Measurements from ENCODE around the gene RAB3A. TPM values are rescaled to one million over a fixed set of nuclear protein-coding genes. Genes with fewer than 3 reads are reported as not detected.
A peak's percentile ranks its signal among the peaks of the same experiment; 100 is the strongest.

The RAB3A gene
- total RNA-seq, 2 donors from 2014 or later = 1.8 to 1.9 TPM

- peaks cover 23% of the 10 kb centered on the region for H3K4me1 Mint-ChIP-seq (ENCODE audit: low read depth)
- ATAC-seq (replicated peaks in 1 of 2) (no peak), DNase-seq (no peak)
- no peak overlapping the region for H3K27ac Mint-ChIP-seq
- peaks cover 0 to 3% of the 10 kb centered on the region in 2 donors for H3K36me3 Mint-ChIP-seq (ENCODE audit: insufficient read depth in 2 of 2)
- no peaks in the 10 kb centered on the region for H3K27me3 Mint-ChIP-seq (ENCODE audit: low read depth)
- H3K9me3 Mint-ChIP-seq = no peaks in the 10 kb centered on the region
- H3K4me3 Mint-ChIP-seq = peak overlapping the region; percentile 85 to 97
Measured at GRCh38 chr19:18202397-18202777, 1.5 kb downstream of the RAB3A start.

- ATAC-seq (replicated peaks in 1 of 2) (no peak), DNase-seq (no peak)
- Mint-ChIP-seq H3K4me1 (ENCODE audit: low read depth) (peaks cover 30% of the 10 kb centered on the region), H3K36me3 (ENCODE audit: insufficient read depth in 2 of 2) (peaks cover 0 to 3% of the 10 kb centered on the region in 2 donors), H3K27ac (no peak overlapping the region), H3K27me3 (ENCODE audit: low read depth) (no peaks in the 10 kb centered on the region), H3K9me3 (no peaks in the 10 kb centered on the region), H3K4me3 (no peak overlapping the region)
Measured at GRCh38 chr19:18198374-18198773, 5.5 kb downstream of the RAB3A start.

- Mint-ChIP-seq H3K4me1 (ENCODE audit: low read depth) (peaks cover 25% of the 10 kb centered on the region), H3K27ac (no peak overlapping the region), H3K9me3 (no peaks in the 10 kb centered on the region), H3K27me3 (ENCODE audit: low read depth) (no peaks in the 10 kb centered on the region), H3K4me3 (no peak overlapping the region), H3K36me3 (ENCODE audit: insufficient read depth in 2 of 2) (peaks cover 0 to 3% of the 10 kb centered on the region in 2 donors)
- DNase-seq = no peak
- no peak for ATAC-seq (replicated peaks in 1 of 2)
Measured at GRCh38 chr19:18197941-18198340, 5.9 kb downstream of the RAB3A start.

GRCh38 chr19:18197306-18197705 is 6.5 kb downstream of the RAB3A start:
- Mint-ChIP-seq H3K36me3 (ENCODE audit: insufficient read depth in 2 of 2) (peaks cover 0 to 3% of the 10 kb centered on the region in 2 donors), H3K9me3 (no peaks in the 10 kb centered on the region), H3K4me1 (ENCODE audit: low read depth) (peaks cover 25% of the 10 kb centered on the region), H3K27me3 (ENCODE audit: low read depth) (no peaks in the 10 kb centered on the region), H3K27ac (no peak overlapping the region), H3K4me3 (no peak overlapping the region)
- DNase-seq (no peak), ATAC-seq (replicated peaks in 1 of 2) (no peak)

- DNase-seq (no peak), ATAC-seq (replicated peaks in 1 of 2) (no peak)
- no peak overlapping the region for H3K27ac Mint-ChIP-seq
- no peaks in the 10 kb centered on the region for H3K27me3 Mint-ChIP-seq (ENCODE audit: low read depth)
- no peak overlapping the region for H3K4me3 Mint-ChIP-seq
- no peaks in the 10 kb centered on the region for H3K9me3 Mint-ChIP-seq
- H3K36me3 Mint-ChIP-seq (ENCODE audit: insufficient read depth in 2 of 2) = peaks cover 0 to 3% of the 10 kb centered on the region in 2 donors
- peaks cover 27% of the 10 kb centered on the region for H3K4me1 Mint-ChIP-seq (ENCODE audit: low read depth)
Measured at GRCh38 chr19:18196511-18196845, 7.4 kb downstream of the RAB3A start.

- Mint-ChIP-seq H3K27me3 (ENCODE audit: low read depth) (no peaks in the 10 kb centered on the region), H3K36me3 (ENCODE audit: insufficient read depth in 2 of 2) (peaks cover 0 to 3% of the 10 kb centered on the region in 2 donors), H3K27ac (no peak overlapping the region), H3K4me1 (ENCODE audit: low read depth) (peaks cover 28% of the 10 kb centered on the region), H3K4me3 (peak overlapping the region; percentile 88 to 93), H3K9me3 (no peaks in the 10 kb centered on the region)
- DNase-seq = peak; percentile 37 to 45
- ATAC-seq (replicated peaks in 1 of 2) = no peak
Measured at GRCh38 chr19:18194554-18195238, 9.1 kb downstream of the RAB3A start.

GRCh38 chr19:18194181-18194530 is 9.7 kb downstream of the RAB3A start:
- Mint-ChIP-seq H3K9me3 (no peaks in the 10 kb centered on the region), H3K4me1 (ENCODE audit: low read depth) (peaks cover 28% of the 10 kb centered on the region), H3K27me3 (ENCODE audit: low read depth) (no peaks in the 10 kb centered on the region), H3K36me3 (ENCODE audit: insufficient read depth in 2 of 2) (peaks cover 0 to 3% of the 10 kb centered on the region in 2 donors), H3K4me3 (peak overlapping the region; percentile 88 to 93), H3K27ac (no peak overlapping the region)
- ATAC-seq (replicated peaks in 1 of 2) (no peak), DNase-seq (no peak)

- ATAC-seq (replicated peaks in 1 of 2) (no peak), DNase-seq (no peak)
- Mint-ChIP-seq H3K27ac (no peak overlapping the region), H3K4me1 (ENCODE audit: low read depth) (peaks cover 28% of the 10 kb centered on the region), H3K4me3 (peak overlapping the region; percentile 88 to 93), H3K36me3 (ENCODE audit: insufficient read depth in 2 of 2) (peaks cover 0 to 1% of the 10 kb centered on the region in 2 donors), H3K9me3 (no peaks in the 10 kb centered on the region), H3K27me3 (ENCODE audit: low read depth) (no peaks in the 10 kb centered on the region)
Measured at GRCh38 chr19:18193388-18194180, 10.3 kb downstream of the RAB3A start.

- Mint-ChIP-seq H3K27me3 (ENCODE audit: low read depth) (no peaks in the 10 kb centered on the region), H3K27ac (peak within 1 kb of the TSS; percentile 93), H3K9me3 (no peaks in the 10 kb centered on the region), H3K36me3 (ENCODE audit: insufficient read depth in 2 of 2) (no peaks in the 10 kb centered on the region), H3K4me3 (peak within 1 kb of the TSS; percentile 88 to 93), H3K4me1 (ENCODE audit: low read depth) (peaks cover 28% of the 10 kb centered on the region)
- DNase-seq (peak; percentile 98 to 100), ATAC-seq (replicated peaks in 1 of 2) (peak; percentile 93)
Measured at GRCh38 chr19:18192673-18193387, 11.0 kb downstream of the RAB3A start, which contains the start of gene MPV17L2. TSS of gene MPV17L2 (plus strand) at chr19:18193218. CDS start at chr19:18193282, 64 bp downstream.

GRCh38 chr19:18191640-18192062 is 12.2 kb downstream of the RAB3A start:
- H3K9me3 Mint-ChIP-seq = no peaks in the 10 kb centered on the region
- peak overlapping the region; percentile 88 to 93 for H3K4me3 Mint-ChIP-seq
- no peaks in the 10 kb centered on the region for H3K36me3 Mint-ChIP-seq (ENCODE audit: insufficient read depth in 2 of 2)
- H3K27me3 Mint-ChIP-seq (ENCODE audit: low read depth) = no peaks in the 10 kb centered on the region
- H3K4me1 Mint-ChIP-seq (ENCODE audit: low read depth) = peaks cover 28% of the 10 kb centered on the region
- no peak for DNase-seq
- ATAC-seq (replicated peaks in 1 of 2) = no peak
- H3K27ac Mint-ChIP-seq = peak overlapping the region; percentile 93

GRCh38 chr19:18190278-18190677 is 13.6 kb downstream of the RAB3A start:
- Mint-ChIP-seq H3K27ac (no peak overlapping the region), H3K36me3 (ENCODE audit: insufficient read depth in 2 of 2) (no peaks in the 10 kb centered on the region), H3K4me1 (ENCODE audit: low read depth) (peaks cover 28% of the 10 kb centered on the region), H3K4me3 (no peak overlapping the region), H3K9me3 (no peaks in the 10 kb centered on the region), H3K27me3 (ENCODE audit: low read depth) (no peaks in the 10 kb centered on the region)
- no peak for DNase-seq
- no peak for ATAC-seq (replicated peaks in 1 of 2)

GRCh38 chr19:18185538-18185937 is 18.3 kb downstream of the RAB3A start:
- no peaks in the 10 kb centered on the region for H3K9me3 Mint-ChIP-seq
- peaks cover 5% of the 10 kb centered on the region for H3K4me1 Mint-ChIP-seq (ENCODE audit: low read depth)
- H3K27me3 Mint-ChIP-seq (ENCODE audit: low read depth) = no peaks in the 10 kb centered on the region
- no peaks in the 10 kb centered on the region for H3K36me3 Mint-ChIP-seq (ENCODE audit: insufficient read depth in 2 of 2)
- H3K4me3 Mint-ChIP-seq = no peak overlapping the region
- no peak for DNase-seq
- H3K27ac Mint-ChIP-seq = no peak overlapping the region
- no peak for ATAC-seq (replicated peaks in 1 of 2)

- no peak for ATAC-seq (replicated peaks in 1 of 2)
- H3K27me3 Mint-ChIP-seq (ENCODE audit: low read depth) = no peaks in the 10 kb centered on the region
- DNase-seq = no peak
- no peak overlapping the region for H3K27ac Mint-ChIP-seq
- no peaks in the 10 kb centered on the region for H3K36me3 Mint-ChIP-seq (ENCODE audit: insufficient read depth in 2 of 2)
- no peaks in the 10 kb centered on the region for H3K9me3 Mint-ChIP-seq
- no peak overlapping the region for H3K4me3 Mint-ChIP-seq
- H3K4me1 Mint-ChIP-seq (ENCODE audit: low read depth) = peaks cover 5% of the 10 kb centered on the region
Measured at GRCh38 chr19:18183529-18183928, 20.3 kb downstream of the RAB3A start.
